Peyer's patch (tissue), 4 donors: ENCODE results near the gene SLC22A1. TPM values are rescaled to one million over a fixed set of nuclear protein-coding genes. Genes with fewer than 3 reads are reported as not detected.
A peak's percentile ranks its signal among the peaks of the same experiment; 100 is the strongest.

Source experiments
- DNase-seq, 3 donors: peaks; one replicate each; pipeline ENCODE4 v3.0.0-alpha.2; 2017 to 2019
- H3K27ac ChIP-seq, 4 donors: fragments of 200-600 bp; sonication (generic); one replicate each; pipeline ENCODE4 v1.5.1; 2016 to 2019
- H3K27me3 ChIP-seq, 2 donors: fragments of 200-600 bp; sonication (generic); one replicate each; pipeline ENCODE4 v1.5.1; 2019
- H3K36me3 ChIP-seq, 3 donors: fragments of 200-600 bp; sonication (generic); one replicate each; pipeline ENCODE4 v1.5.1; 2016 to 2019
- H3K4me1 ChIP-seq, 4 donors: fragments of 200-600 bp; sonication (generic); one replicate each; pipeline ENCODE4 v1.5.1; 2016 to 2019
- H3K4me3 ChIP-seq, 4 donors: fragments of 200-600 bp; sonication (generic); 1 replicate in 3 of 4; 2 replicates in 1 of 4; pipeline ENCODE4 v1.5.1; 2016 to 2019; ENCODE audit warnings: mild to moderate bottlenecking in 1 of 4
- H3K9me3 ChIP-seq, 4 donors: fragments of 200-600 bp; sonication (generic); one replicate each; pipeline ENCODE4 v1.5.1; 2016 to 2019; ENCODE audit warnings: mild to moderate bottlenecking in 1 of 4
- CTCF ChIP-seq, 6 experiments: fragments of 450-650 bp in 4 of 6; fragments of 200-600 bp in 2 of 6; sonication (generic) in 1 of 6; IDR thresholded peaks; one replicate each; pipeline ENCODE4 v1.5.1; 2017 to 2019; ENCODE audit warnings: antibody characterized with exemption in 6 of 6, mild to moderate bottlenecking in 3 of 6, moderate library complexity in 1 of 6
- POLR2A ChIP-seq, 2 donors: fragments of 450-650 bp; IDR thresholded peaks; one replicate each; pipeline ENCODE4 v1.5.1; 2017; ENCODE audit warnings: antibody characterized with exemption in 2 of 2, mild to moderate bottlenecking in 2 of 2, moderate library complexity in 2 of 2
- total RNA-seq, 4 donors: library from RNA; depleted of rRNA; stranded (reverse); fragments of >200 nt; gene quantifications; one replicate each; pipeline ENCODE4 v1.1.0, GENCODE V29; 2016

SLC22A1 gene
- total RNA-seq, 4 donors from 2014 or later = 1.1 to 8.2 (median 4.7) TPM; not detected in 1

- no peaks in the 10 kb centered on the region for H3K27me3 ChIP-seq
- no peak for TF ChIP-seq CTCF (IDR thresholded peaks at IDR 0.05)
- TF ChIP-seq POLR2A (IDR thresholded peaks at IDR 0.05) = no peak
- H3K27ac ChIP-seq = no peak overlapping the region
- H3K36me3 ChIP-seq = no peaks in the 10 kb centered on the region
- no peak overlapping the region for H3K4me3 ChIP-seq
- H3K4me1 ChIP-seq = no peaks in the 10 kb centered on the region
- DNase-seq = peak in 1 of 3 donors; percentile 20
- H3K9me3 ChIP-seq = no peaks in the 10 kb centered on the region
Measured at GRCh38 chr6:160127270-160128124, 5.9 kb downstream of the SLC22A1 start.

GRCh38 chr6:160128125-160128683, 6.6 kb downstream of the SLC22A1 start:
- no peaks in the 10 kb centered on the region for H3K9me3 ChIP-seq
- DNase-seq = no peak
- no peak for TF ChIP-seq POLR2A (IDR thresholded peaks at IDR 0.05)
- no peak for TF ChIP-seq CTCF (IDR thresholded peaks at IDR 0.05)
- H3K27ac ChIP-seq = no peak overlapping the region
- no peaks in the 10 kb centered on the region for H3K27me3 ChIP-seq
- H3K4me1 ChIP-seq = no peaks in the 10 kb centered on the region
- H3K36me3 ChIP-seq = no peaks in the 10 kb centered on the region
- H3K4me3 ChIP-seq = no peak overlapping the region

GRCh38 chr6:160128879-160129516, 7.4 kb downstream of the SLC22A1 start:
- no peak overlapping the region for H3K27ac ChIP-seq
- no peaks in the 10 kb centered on the region for H3K27me3 ChIP-seq
- H3K4me1 ChIP-seq = no peaks in the 10 kb centered on the region
- H3K9me3 ChIP-seq = no peaks in the 10 kb centered on the region
- no peak for DNase-seq
- TF ChIP-seq POLR2A (IDR thresholded peaks at IDR 0.05) (no peak), CTCF (IDR thresholded peaks at IDR 0.05) (no peak)
- H3K36me3 ChIP-seq = no peaks in the 10 kb centered on the region
- H3K4me3 ChIP-seq = no peak overlapping the region

GRCh38 chr6:160129881-160130615, 8.4 kb downstream of the SLC22A1 start:
- H3K27ac ChIP-seq = no peak overlapping the region
- H3K27me3 ChIP-seq = no peaks in the 10 kb centered on the region
- H3K9me3 ChIP-seq = no peaks in the 10 kb centered on the region
- H3K4me1 ChIP-seq = peaks cover 0 to 6% (median 0%) of the 10 kb centered on the region in 4 donors
- DNase-seq = no peak
- H3K4me3 ChIP-seq = no peak overlapping the region
- no peaks in the 10 kb centered on the region for H3K36me3 ChIP-seq
- TF ChIP-seq CTCF (IDR thresholded peaks at IDR 0.05) (no peak), POLR2A (IDR thresholded peaks at IDR 0.05) (no peak)

- TF ChIP-seq CTCF (IDR thresholded peaks at IDR 0.05) = no peak
- TF ChIP-seq POLR2A (IDR thresholded peaks at IDR 0.05) = no peak
- no peak for DNase-seq
- Histone ChIP-seq H3K9me3 (no peaks in the 10 kb centered on the region), H3K27me3 (no peaks in the 10 kb centered on the region), H3K27ac (no peak overlapping the region), H3K4me3 (no peak overlapping the region), H3K4me1 (peaks cover 0 to 6% (median 0%) of the 10 kb centered on the region in 4 donors), H3K36me3 (no peaks in the 10 kb centered on the region)
Measured at GRCh38 chr6:160130729-160131484, 9.3 kb downstream of the SLC22A1 start.
